Ectodermal cell (in vitro differentiated cells): Measurements from ENCODE around the gene PLS1. TPM values are rescaled to one million over a fixed set of nuclear protein-coding genes. Genes with fewer than 3 reads are reported as not detected.
"Not testable (repeated sequence)": the region's sequence is repeated elsewhere in the genome, so short reads cannot be mapped to it uniquely, and the experiment has no call there.

Source experiments
- H3K27ac ChIP-seq: 2 replicates; pipeline ENCODE4 v1.7.0; 2013; ENCODE audit warnings: mild to moderate bottlenecking, low read depth, low read length; ENCODE audit not compliant: insufficient read depth, poor library complexity, severe bottlenecking
- H3K27me3 ChIP-seq: 2 replicates; pipeline ENCODE4 v1.7.0; 2013; ENCODE audit warnings: mild to moderate bottlenecking, low read length; ENCODE audit not compliant: insufficient read depth, control insufficient read depth, poor library complexity, severe bottlenecking
- H3K36me3 ChIP-seq: one replicate; pipeline ENCODE4 v1.7.0; 2013; ENCODE audit warnings: low read length; ENCODE audit not compliant: control insufficient read depth, insufficient read depth
- H3K4me1 ChIP-seq: one replicate; pipeline ENCODE4 v1.7.0; 2013; ENCODE audit warnings: low read length; ENCODE audit not compliant: control insufficient read depth, insufficient read depth
- H3K4me3 ChIP-seq: 2 replicates; pipeline ENCODE4 v1.7.0; 2013; ENCODE audit warnings: low read depth, low read length, control low read depth; ENCODE audit not compliant: insufficient read depth
- H3K9me3 ChIP-seq: 2 replicates; pipeline ENCODE4 v1.7.0; 2013; ENCODE audit warnings: mild to moderate bottlenecking, low read length, moderate library complexity; ENCODE audit not compliant: control insufficient read depth
- WGBS, 2 experiments: methylation state at CpG; one replicate each; pipeline ENCODE4 v1.1.7; 2013; ENCODE audit warnings: missing lambda C conversion rate in 2 of 2; 5-methylcytosine and 5-hydroxymethylcytosine counted together
- polyA plus RNA-seq, 4 experiments: library from polyadenylated mRNA; stranded (reverse); fragments of 50-300 nt; gene quantifications; one replicate each; pipeline ENCODE4 v1.2.3, GENCODE V29; 2013

Gene PLS1
- polyA plus RNA-seq (2013, experiment 1 of 4), result 11.9 TPM
- 10.9 TPM for polyA plus RNA-seq (2013, experiment 2 of 4)
- polyA plus RNA-seq (2013, experiment 3 of 4), result 9.6 TPM
- polyA plus RNA-seq (2013, experiment 4 of 4), result 11.5 TPM

GRCh38 chr3:142595951-142596725 lies at the start of gene PLS1:
PLS1 (plus strand) TSS chr3:142596393; CDS start chr3:142664238, 67,845 bp downstream.
- H3K9me3 ChIP-seq, result no peaks in the 10 kb centered on the region
- peak within 1 kb of the TSS; percentile 71 for H3K4me3 ChIP-seq
- H3K36me3 ChIP-seq, result no peaks in the 10 kb centered on the region
- peaks cover 15% of the 10 kb centered on the region for H3K27me3 ChIP-seq
- no peak within 1 kb of the TSS for H3K27ac ChIP-seq
- WGBS, 2 experiments, result 0 to 1% methylated on average over 56 of the region's 56 CpGs
- H3K4me1 ChIP-seq, result peaks cover 5% of the 10 kb centered on the region

- H3K36me3 ChIP-seq, result peaks cover 18% of the 10 kb centered on the region
- WGBS, 2 experiments, result 91 to 92% methylated on average over 7 of the region's 7 CpGs
- H3K9me3 ChIP-seq, result no peaks in the 10 kb centered on the region
Measured at GRCh38 chr3:142549986-142550385, 46.2 kb upstream of the PLS1 start.

GRCh38 chr3:142552579-142552978 lies 43.6 kb upstream of the PLS1 start:
- H3K4me3 ChIP-seq, H3K27ac ChIP-seq, H3K9me3 ChIP-seq, H3K27me3 ChIP-seq, H3K4me1 ChIP-seq: not testable (repeated sequence)
- 100% methylated on average over 1 of the region's 1 CpG for WGBS, 2 experiments
- peaks cover 17% of the 10 kb centered on the region for H3K36me3 ChIP-seq

More at GRCh38 chr3:142549986-142550385, 46.2 kb upstream of the PLS1 start:
- Histone ChIP-seq H3K4me3 (no peak overlapping the region), H3K27me3 (no peaks in the 10 kb centered on the region), H3K27ac (no peak overlapping the region), H3K4me1 (no peaks in the 10 kb centered on the region)

- Histone ChIP-seq H3K9me3 (no peaks in the 10 kb centered on the region), H3K36me3 (peaks cover 16% of the 10 kb centered on the region), H3K27me3 (no peaks in the 10 kb centered on the region), H3K4me3 (no peak overlapping the region), H3K4me1 (no peaks in the 10 kb centered on the region), H3K27ac (no peak overlapping the region)
- WGBS, 2 experiments, result 93 to 96% methylated on average over 1 of the region's 1 CpG
Measured at GRCh38 chr3:142553741-142554140, 42.5 kb upstream of the PLS1 start.

GRCh38 chr3:142560118-142560517 lies 36.1 kb upstream of the PLS1 start:
- Histone ChIP-seq H3K36me3 (peaks cover 3% of the 10 kb centered on the region), H3K9me3 (no peaks in the 10 kb centered on the region), H3K4me1 (no peaks in the 10 kb centered on the region), H3K27me3 (no peaks in the 10 kb centered on the region), H3K4me3 (no peak overlapping the region), H3K27ac (no peak overlapping the region)

- WGBS, 2 experiments, result 93 to 100% methylated on average over 3 of the region's 4 CpGs
Measured at GRCh38 chr3:142563496-142563997, 32.6 kb upstream of the PLS1 start.

GRCh38 chr3:142566096-142566495 lies 30.1 kb upstream of the PLS1 start:
- 81 to 90% methylated on average over 3 of the region's 3 CpGs for WGBS, 2 experiments
- H3K36me3 ChIP-seq, result no peaks in the 10 kb centered on the region
- H3K27me3 ChIP-seq, result no peaks in the 10 kb centered on the region
- no peaks in the 10 kb centered on the region for H3K9me3 ChIP-seq
- H3K4me1 ChIP-seq, result no peaks in the 10 kb centered on the region
- no peak overlapping the region for H3K27ac ChIP-seq
- H3K4me3 ChIP-seq, result no peak overlapping the region

More at GRCh38 chr3:142563496-142563997, 32.6 kb upstream of the PLS1 start:
- Histone ChIP-seq H3K36me3 (no peaks in the 10 kb centered on the region), H3K27ac (no peak overlapping the region), H3K27me3 (no peaks in the 10 kb centered on the region), H3K9me3 (no peaks in the 10 kb centered on the region), H3K4me1 (no peaks in the 10 kb centered on the region), H3K4me3 (no peak overlapping the region)

- Histone ChIP-seq H3K9me3 (no peaks in the 10 kb centered on the region), H3K4me1 (no peaks in the 10 kb centered on the region), H3K4me3 (no peak overlapping the region), H3K27ac (no peak overlapping the region), H3K27me3 (no peaks in the 10 kb centered on the region), H3K36me3 (no peaks in the 10 kb centered on the region)
- 90% methylated on average over 21 of the region's 21 CpGs for WGBS, 2 experiments
Measured at GRCh38 chr3:142568393-142569017, 27.7 kb upstream of the PLS1 start.

GRCh38 chr3:142569422-142569821 lies 26.8 kb upstream of the PLS1 start:
- H3K36me3 ChIP-seq, result not testable (repeated sequence)
- 88 to 94% methylated on average over 3 of the region's 3 CpGs for WGBS, 2 experiments

GRCh38 chr3:142574223-142574622 lies 22.0 kb upstream of the PLS1 start:
- H3K9me3 ChIP-seq, H3K27ac ChIP-seq, H3K4me1 ChIP-seq, H3K4me3 ChIP-seq, H3K27me3 ChIP-seq, H3K36me3 ChIP-seq: not testable (repeated sequence)
- 94% methylated on average over 3 of the region's 3 CpGs for WGBS, 2 experiments

More at GRCh38 chr3:142569422-142569821, 26.8 kb upstream of the PLS1 start:
- not testable (repeated sequence) for H3K27ac ChIP-seq, H3K9me3 ChIP-seq, H3K4me1 ChIP-seq, H3K4me3 ChIP-seq, H3K27me3 ChIP-seq
